ENCODE data around the gene UHMK1. TPM values are rescaled to one million over a fixed set of nuclear protein-coding genes. Genes with fewer than 3 reads are reported as not detected.

Gene UHMK1
- total RNA-seq, 1 donor from 2014 or later: 43.5 TPM

GRCh38 chr1:162552684-162553252 is 55.1 kb downstream of the UHMK1 start:
- no peak for DNase-seq (ENCODE audit: low read depth)
- no peak overlapping the region for H3K4me2 ChIP-seq (ENCODE audit: low read length)
- no peak overlapping the region for H3K9ac ChIP-seq (ENCODE audit: low read length)
- no peak overlapping the region for H3K27ac Mint-ChIP-seq (ENCODE audit: unreplicated experiment)
- H3K27ac ChIP-seq (ENCODE audit: low read depth, low read length): no peak overlapping the region
- H3K4me1 Mint-ChIP-seq (ENCODE audit: low read depth, unreplicated experiment): peaks cover 3% of the 10 kb centered on the region
- no peaks in the 10 kb centered on the region for H3K36me3 ChIP-seq (ENCODE audit: insufficient read depth, low read length)
- H3K79me2 ChIP-seq (ENCODE audit: insufficient read depth, low read length): no peaks in the 10 kb centered on the region
- no peaks in the 10 kb centered on the region for H3K4me1 ChIP-seq (ENCODE audit: insufficient read depth, low read length)
- H4K20me1 ChIP-seq (ENCODE audit: insufficient read depth, low read length): no peaks in the 10 kb centered on the region
- TF ChIP-seq EZH2 (IDR thresholded peaks at IDR 0.05; ENCODE audit: insufficient read depth, low read length) (no peak), CTCF (IDR thresholded peaks at IDR 0.05; ENCODE audit: insufficient read depth, low read depth, low read length) (no peak)
- no peak for FAIRE-seq
- H3K27me3 Mint-ChIP-seq (ENCODE audit: low read depth, unreplicated experiment): no peaks in the 10 kb centered on the region
- H3K9me3 ChIP-seq (ENCODE audit: insufficient read depth, low read depth, low read length): no peaks in the 10 kb centered on the region
- H3K4me3 Mint-ChIP-seq (ENCODE audit: unreplicated experiment): no peak overlapping the region
- H3K27me3 ChIP-seq (ENCODE audit: insufficient read depth, low read length): no peaks in the 10 kb centered on the region
- H3K36me3 Mint-ChIP-seq (ENCODE audit: low read depth, unreplicated experiment): no peaks in the 10 kb centered on the region
- no peak overlapping the region for H2AFZ ChIP-seq (ENCODE audit: low read depth, low read length)
- H3K4me3 ChIP-seq (ENCODE audit: insufficient read depth, low read depth, low read length): no peak overlapping the region
- H3K9me3 Mint-ChIP-seq (ENCODE audit: unreplicated experiment): no peaks in the 10 kb centered on the region

- H3K27ac Mint-ChIP-seq (ENCODE audit: unreplicated experiment): no peak overlapping the region
- no peak overlapping the region for H2AFZ ChIP-seq (ENCODE audit: low read depth, low read length)
Measured at GRCh38 chr1:162554258-162554657, 56.6 kb downstream of the UHMK1 start.

More at GRCh38 chr1:162554258-162554657, 56.6 kb downstream of the UHMK1 start:
- Mint-ChIP-seq H3K36me3 (ENCODE audit: low read depth, unreplicated experiment) (no peaks in the 10 kb centered on the region), H3K4me3 (ENCODE audit: unreplicated experiment) (no peak overlapping the region), H3K27me3 (ENCODE audit: low read depth, unreplicated experiment) (no peaks in the 10 kb centered on the region), H3K4me1 (ENCODE audit: low read depth, unreplicated experiment) (no peaks in the 10 kb centered on the region), H3K9me3 (ENCODE audit: unreplicated experiment) (no peaks in the 10 kb centered on the region)
- H3K4me2 ChIP-seq (ENCODE audit: low read length): no peak overlapping the region
- H4K20me1 ChIP-seq (ENCODE audit: insufficient read depth, low read length): no peaks in the 10 kb centered on the region
- H3K36me3 ChIP-seq (ENCODE audit: insufficient read depth, low read length): no peaks in the 10 kb centered on the region
- no peak overlapping the region for H3K4me3 ChIP-seq (ENCODE audit: insufficient read depth, low read depth, low read length)
- TF ChIP-seq EZH2 (IDR thresholded peaks at IDR 0.05; ENCODE audit: insufficient read depth, low read length) (no peak), CTCF (IDR thresholded peaks at IDR 0.05; ENCODE audit: insufficient read depth, low read depth, low read length) (no peak)
- no peaks in the 10 kb centered on the region for H3K9me3 ChIP-seq (ENCODE audit: insufficient read depth, low read depth, low read length)
- FAIRE-seq (no peak), DNase-seq (ENCODE audit: low read depth) (no peak)
- no peak overlapping the region for H3K9ac ChIP-seq (ENCODE audit: low read length)
- H3K79me2 ChIP-seq (ENCODE audit: insufficient read depth, low read length): no peaks in the 10 kb centered on the region
- no peak overlapping the region for H3K27ac ChIP-seq (ENCODE audit: low read depth, low read length)
- H3K27me3 ChIP-seq (ENCODE audit: insufficient read depth, low read length): no peaks in the 10 kb centered on the region
- H3K4me1 ChIP-seq (ENCODE audit: insufficient read depth, low read length): no peaks in the 10 kb centered on the region

All from astrocyte (in vitro differentiated cells and primary cell).